Neuronal stem cell (in vitro differentiated cells): ENCODE data around the gene AADAT.

ENCODE experiments used
- DNase-seq: peaks from one replicate; pipeline ENCODE4 v3.0.0-alpha.2; 2013; ENCODE audit warnings: low spot score
- H2AFZ ChIP-seq: one replicate; pipeline ENCODE4 v1.6.1; 2013; ENCODE audit warnings: mild to moderate bottlenecking, low read length, inconsistent platforms
- H2AK5ac ChIP-seq: 2 replicates; pipeline ENCODE4 v1.6.1; 2013; ENCODE audit warnings: low read depth, mild to moderate bottlenecking, inconsistent platforms, low read length, moderate library complexity, mixed read lengths
- H2BK120ac ChIP-seq: 2 replicates; pipeline ENCODE4 v1.6.1; 2013; ENCODE audit warnings: low read depth, mild to moderate bottlenecking, inconsistent platforms, low read length, moderate library complexity, mixed read lengths
- H2BK12ac ChIP-seq: one replicate; pipeline ENCODE4 v1.6.1; 2013; ENCODE audit warnings: low read length, inconsistent platforms
- H2BK15ac ChIP-seq: 2 replicates; pipeline ENCODE4 v1.6.1; 2013; ENCODE audit warnings: mild to moderate bottlenecking, low read length, inconsistent platforms, mixed read lengths
- H2BK5ac ChIP-seq: one replicate; pipeline ENCODE4 v1.6.1; 2013; ENCODE audit warnings: inconsistent platforms, mild to moderate bottlenecking, low read length, moderate library complexity
- H3K14ac ChIP-seq: one replicate; pipeline ENCODE4 v1.6.1; 2013; ENCODE audit warnings: low read length, inconsistent platforms
- H3K18ac ChIP-seq: 2 replicates; pipeline ENCODE4 v1.6.1; 2013; ENCODE audit warnings: low read length, inconsistent platforms
- H3K23ac ChIP-seq: 2 replicates; pipeline ENCODE4 v1.6.1; 2013; ENCODE audit warnings: low read depth, mild to moderate bottlenecking, mixed read lengths, low read length, inconsistent platforms; ENCODE audit not compliant: poor library complexity
- H3K27ac ChIP-seq: replicated peaks from 3 replicates; pipeline ENCODE4 v1.5.1; 2013; ENCODE audit warnings: low read length, inconsistent platforms
- H3K27me3 ChIP-seq, 3 experiments: 2 replicates each; pipeline ENCODE4 v1.6.1; 2013; ENCODE audit warnings: low read length in 3 of 3, mild to moderate bottlenecking in 2 of 3, inconsistent platforms in 1 of 3, low read depth in 1 of 3, mixed read lengths in 1 of 3, moderate library complexity in 1 of 3; ENCODE audit not compliant: control insufficient read depth in 3 of 3, insufficient read depth in 3 of 3
- H3K36me3 ChIP-seq, 2 donors: replicated peaks in 1 of 2; 2 replicates each; pipeline ENCODE4 v1.6.1; 2013; ENCODE audit warnings: low read length in 2 of 2; ENCODE audit not compliant: control insufficient read depth in 2 of 2, insufficient read depth in 2 of 2
- H3K4ac ChIP-seq: 2 replicates; pipeline ENCODE4 v1.6.1; 2013; ENCODE audit warnings: inconsistent platforms, mild to moderate bottlenecking, low read length, moderate library complexity
- H3K4me1 ChIP-seq, 2 donors: 1 replicate in 1 of 2; 2 replicates in 1 of 2; pipeline ENCODE4 v1.6.1; 2013; ENCODE audit warnings: low read length in 2 of 2, low read depth in 1 of 2; ENCODE audit not compliant: control insufficient read depth in 2 of 2, insufficient read depth in 1 of 2
- H3K4me2 ChIP-seq: one replicate; pipeline ENCODE4 v1.6.1; 2013; ENCODE audit warnings: mild to moderate bottlenecking, low read length, inconsistent platforms; ENCODE audit not compliant: insufficient read depth, poor library complexity, severe bottlenecking
- H3K4me3 ChIP-seq, 2 donors: 2 replicates each; pipeline ENCODE4 v1.5.1; 2013; ENCODE audit warnings: low read length in 2 of 2, mild to moderate bottlenecking in 2 of 2, inconsistent platforms in 1 of 2, moderate library complexity in 1 of 2
- H3K79me1 ChIP-seq: one replicate; pipeline ENCODE4 v1.6.1; 2013; ENCODE audit warnings: low read depth, mild to moderate bottlenecking, inconsistent platforms, low read length, moderate library complexity
- H3K9ac ChIP-seq: one replicate; pipeline ENCODE4 v1.6.1; 2013; ENCODE audit warnings: mild to moderate bottlenecking, low read depth, low read length, inconsistent platforms; ENCODE audit not compliant: poor library complexity
- H3K9me3 ChIP-seq, 2 donors: replicated peaks in 1 of 2; 2 replicates each; pipeline versions ENCODE3 to v1.6.1; 2013; ENCODE audit warnings: low read length in 2 of 2, mild to moderate bottlenecking in 2 of 2, inconsistent platforms in 1 of 2, low read depth in 1 of 2, mixed read lengths in 1 of 2, moderate library complexity in 1 of 2; ENCODE audit not compliant: control insufficient read depth in 2 of 2, insufficient read depth in 1 of 2
- H4K8ac ChIP-seq: one replicate; pipeline ENCODE4 v1.6.1; 2013; ENCODE audit warnings: low read depth, mild to moderate bottlenecking, inconsistent platforms, low read length, moderate library complexity
- H4K91ac ChIP-seq: one replicate; pipeline ENCODE4 v1.6.1; 2013; ENCODE audit warnings: low read length, low read depth, mild to moderate bottlenecking, inconsistent platforms; ENCODE audit not compliant: poor library complexity
- WGBS, 2 donors: extraction: QIAGEN DNeasy Blood & Tissue Kit; methylation state at CpG; one replicate each; pipeline ENCODE4 v1.1.7; 2013; ENCODE audit warnings: missing lambda C conversion rate in 2 of 2, mixed read lengths in 1 of 2; ENCODE audit not compliant: insufficient read length in 2 of 2, insufficient replicate concordance in 1 of 2; ENCODE audit errors: extremely low coverage in 2 of 2; 5-methylcytosine and 5-hydroxymethylcytosine counted together

The AADAT gene

GRCh38 chr4:170111085-170111484 lies 21.3 kb upstream of the AADAT start:
- H3K4me1 ChIP-seq, result peaks cover 10 to 16% of the 10 kb centered on the region in 2 donors
- H2BK15ac ChIP-seq, result no peak overlapping the region
- no peak overlapping the region for H3K27ac ChIP-seq
- no peak overlapping the region for H2BK5ac ChIP-seq
- no CpG with 5 or more reads among the region's 2 CpGs for WGBS, 2 donors
- no peak overlapping the region for H3K4me2 ChIP-seq
- H2AK5ac ChIP-seq, result no peak overlapping the region
- no peak overlapping the region for H3K14ac ChIP-seq
- no peak overlapping the region for H2BK120ac ChIP-seq
- no peak overlapping the region for H3K9ac ChIP-seq
- H3K9me3 ChIP-seq, result no peaks in the 10 kb centered on the region
- H2AFZ ChIP-seq, result no peak overlapping the region
- no peak overlapping the region for H4K8ac ChIP-seq
- no peak overlapping the region for H3K4ac ChIP-seq
- H4K91ac ChIP-seq, result no peak overlapping the region
- peaks cover 0 to 12% (median 0%) of the 10 kb centered on the region in 3 experiments for H3K27me3 ChIP-seq
- H3K23ac ChIP-seq, result no peak overlapping the region
- no peak overlapping the region for H3K18ac ChIP-seq
- H3K4me3 ChIP-seq, result no peak overlapping the region
- no peak for DNase-seq
- H2BK12ac ChIP-seq, result no peak overlapping the region
- H3K36me3 ChIP-seq, result no peaks in the 10 kb centered on the region
- no peaks in the 10 kb centered on the region for H3K79me1 ChIP-seq

- Histone ChIP-seq H3K4me1 (peaks cover 10 to 16% of the 10 kb centered on the region in 2 donors), H3K23ac (no peak overlapping the region), H3K36me3 (no peaks in the 10 kb centered on the region), H2BK5ac (no peak overlapping the region), H2BK12ac (no peak overlapping the region), H3K14ac (no peak overlapping the region), H2BK15ac (no peak overlapping the region), H3K4me2 (no peak overlapping the region), H3K18ac (no peak overlapping the region), H3K9me3 (no peaks in the 10 kb centered on the region), H2BK120ac (no peak overlapping the region), H4K8ac (no peak overlapping the region), H4K91ac (no peak overlapping the region), H2AK5ac (no peak overlapping the region), H2AFZ (no peak overlapping the region), H3K4ac (no peak overlapping the region), H3K27ac (no peak overlapping the region), H3K9ac (no peak overlapping the region), H3K27me3 (peaks cover 0 to 12% (median 0%) of the 10 kb centered on the region in 3 experiments), H3K4me3 (no peak overlapping the region), H3K79me1 (no peaks in the 10 kb centered on the region)
- no peak for DNase-seq
- WGBS, 2 donors, result no CpG with 5 or more reads among the region's 5 CpGs
Measured at GRCh38 chr4:170110285-170110672, 20.5 kb upstream of the AADAT start.

GRCh38 chr4:170109586-170110284 lies 20.0 kb upstream of the AADAT start:
- Histone ChIP-seq H2BK120ac (no peak overlapping the region), H3K4me3 (no peak overlapping the region), H4K91ac (no peak overlapping the region), H3K9me3 (no peaks in the 10 kb centered on the region), H2BK5ac (no peak overlapping the region), H3K14ac (no peak overlapping the region), H3K36me3 (no peaks in the 10 kb centered on the region), H3K4me1 (peaks cover 10 to 16% of the 10 kb centered on the region in 2 donors), H3K79me1 (no peaks in the 10 kb centered on the region), H3K27me3 (peaks cover 0 to 12% (median 0%) of the 10 kb centered on the region in 3 experiments), H2BK15ac (no peak overlapping the region), H2AK5ac (no peak overlapping the region), H2AFZ (no peak overlapping the region), H3K18ac (peak overlapping the region; percentile 32), H4K8ac (no peak overlapping the region), H3K27ac (no peak overlapping the region), H3K9ac (no peak overlapping the region), H3K4ac (no peak overlapping the region), H2BK12ac (no peak overlapping the region), H3K23ac (no peak overlapping the region), H3K4me2 (peak overlapping the region; percentile 23)
- no CpG with 5 or more reads among the region's 6 CpGs for WGBS, 2 donors
- DNase-seq, result no peak

GRCh38 chr4:170106900-170107299 lies 17.1 kb upstream of the AADAT start:
- Histone ChIP-seq H3K4ac (no peak overlapping the region), H2AK5ac (no peak overlapping the region), H3K4me3 (no peak overlapping the region), H2BK120ac (no peak overlapping the region), H3K9ac (no peak overlapping the region), H3K18ac (no peak overlapping the region), H3K36me3 (no peaks in the 10 kb centered on the region), H3K4me1 (peaks cover 10 to 16% of the 10 kb centered on the region in 2 donors), H3K79me1 (no peaks in the 10 kb centered on the region), H2BK5ac (no peak overlapping the region), H3K27me3 (peaks cover 0 to 11% (median 0%) of the 10 kb centered on the region in 3 experiments), H2AFZ (no peak overlapping the region), H4K91ac (no peak overlapping the region), H3K14ac (no peak overlapping the region), H3K27ac (no peak overlapping the region), H3K23ac (no peak overlapping the region), H4K8ac (no peak overlapping the region), H3K4me2 (no peak overlapping the region), H2BK12ac (no peak overlapping the region), H3K9me3 (no peaks in the 10 kb centered on the region), H2BK15ac (no peak overlapping the region)
- no peak for DNase-seq
- WGBS, 2 donors, result no CpG with 5 or more reads among the region's 4 CpGs
